Lower lobe of right lung (tissue), 2 donors: ENCODE measurements around the gene ADGRG6. TPM values are rescaled to one million over a fixed set of nuclear protein-coding genes. Genes with fewer than 3 reads are reported as not detected.

Experiments used
- ATAC-seq, 2 donors: fragments of 200-7000 bp; cut with Tn5 transposase; one replicate each; pipeline ENCODE4 v1.9.1; 2020 to 2022; ENCODE audit warnings: mild to moderate bottlenecking in 2 of 2, moderate library complexity in 2 of 2
- DNase-seq: peaks from one replicate; pipeline ENCODE4 v3.0.0-alpha.2; 2020
- H3K27ac ChIP-seq: fragments of 200-600 bp; one replicate; pipeline ENCODE4 v1.8.0; 2022
- H3K27me3 ChIP-seq: fragments of 200-600 bp; one replicate; pipeline ENCODE4 v1.8.0; 2022; ENCODE audit warnings: low read depth
- H3K36me3 ChIP-seq: fragments of 200-600 bp; one replicate; pipeline ENCODE4 v1.8.0; 2022; ENCODE audit warnings: mild to moderate bottlenecking
- H3K4me1 ChIP-seq: fragments of 200-600 bp; one replicate; pipeline ENCODE4 v1.8.0; 2022
- H3K4me3 ChIP-seq: fragments of 200-600 bp; one replicate; pipeline ENCODE4 v1.8.0; 2022; ENCODE audit warnings: mild to moderate bottlenecking
- H3K9me3 ChIP-seq: fragments of 200-600 bp; one replicate; pipeline ENCODE4 v1.8.0; 2022
- CTCF ChIP-seq: fragments of 200-600 bp; IDR thresholded peaks from one replicate; pipeline ENCODE4 v1.8.0; 2022; ENCODE audit warnings: antibody characterized with exemption, mild to moderate bottlenecking
- intact Hi-C: fragments of 100-400 bp; cut with DNase I; formaldehyde crosslinking; loops from one replicate; pipeline ENCODE4 v1.11.0; 2022
- total RNA-seq: library from RNA; stranded (reverse); fragmentation: NEBNext Ultra II Directional; extraction: Animal tissue kit (Norgen Biotek cat#: 25700); gene quantifications from one replicate; pipeline ENCODE4 v1.2.1, GENCODE V29; 2021
- donor health status: DM: no; HTN: yes; CAD: no; lungs with severe emphysema.

Gene ADGRG6
- total RNA-seq, 1 donor from 2014 or later: 35.7 TPM

DNA sequence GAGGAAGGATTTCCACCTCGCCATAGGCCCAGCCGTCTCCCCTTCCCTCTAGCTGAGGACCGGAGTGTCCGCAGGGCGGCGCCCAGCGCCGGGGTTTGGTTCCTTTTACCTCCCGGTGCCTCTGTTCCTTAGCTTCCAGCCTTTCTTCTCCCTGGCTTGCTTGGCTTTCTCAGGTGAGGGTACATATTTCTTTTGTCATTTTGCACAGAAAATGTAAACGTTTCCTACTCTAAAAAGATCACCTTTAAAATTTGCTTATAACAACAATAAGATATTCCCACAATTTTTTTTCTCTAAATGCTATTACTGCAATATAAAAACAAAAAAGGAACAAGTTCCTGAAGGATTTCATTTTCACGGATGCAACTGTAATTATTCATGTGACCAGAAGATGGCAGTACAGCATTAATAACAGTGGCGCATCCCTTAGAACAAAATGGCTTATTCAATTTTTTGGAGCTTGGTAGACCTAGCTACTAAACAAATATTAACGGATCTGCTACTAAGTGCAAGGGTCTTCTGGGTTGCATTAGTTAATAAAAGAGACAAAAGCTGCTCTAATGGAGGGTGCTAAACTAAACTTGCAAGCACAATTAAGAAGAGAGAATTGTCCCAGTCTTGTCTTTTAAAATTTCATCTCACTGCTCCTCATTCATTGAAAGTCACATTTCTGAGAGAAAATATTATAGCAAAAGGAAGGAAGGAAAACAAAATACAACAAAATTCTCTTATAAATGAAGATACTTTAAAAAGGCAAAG is 172.9 kb downstream of the ADGRG6 start:
- no peaks in the 10 kb centered on the region for H3K9me3 ChIP-seq
- H3K36me3 ChIP-seq: no peaks in the 10 kb centered on the region
- peak; percentile 83 for TF ChIP-seq CTCF
- H3K4me3 ChIP-seq: no peak overlapping the region
- DNase-seq: no peak
- peak; percentile 57 to 70 for ATAC-seq
- intact Hi-C loops: no loop called here
- no peaks in the 10 kb centered on the region for H3K4me1 ChIP-seq
- H3K27me3 ChIP-seq: no peaks in the 10 kb centered on the region
- no peak overlapping the region for H3K27ac ChIP-seq

DNA sequence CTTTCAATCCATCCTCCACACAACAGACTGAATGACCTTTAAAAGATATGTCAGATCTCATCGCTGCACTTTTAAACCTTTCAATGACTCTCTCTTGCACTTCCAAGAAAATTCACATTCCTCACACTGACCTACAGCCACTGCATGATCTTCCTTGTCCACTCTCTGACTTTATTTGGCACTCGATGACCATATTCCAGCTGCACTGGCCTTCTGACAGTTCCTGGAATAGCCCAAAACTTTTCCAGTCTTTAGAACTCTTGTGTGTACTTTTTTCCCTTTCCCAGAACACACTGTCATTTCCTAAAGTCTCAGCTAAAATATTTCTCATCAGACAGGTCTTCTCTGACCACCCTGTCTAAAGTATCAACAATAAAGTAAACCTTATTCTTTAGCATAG is 174.6 kb downstream of the ADGRG6 start:
- no peak overlapping the region for H3K27ac ChIP-seq

DNA sequence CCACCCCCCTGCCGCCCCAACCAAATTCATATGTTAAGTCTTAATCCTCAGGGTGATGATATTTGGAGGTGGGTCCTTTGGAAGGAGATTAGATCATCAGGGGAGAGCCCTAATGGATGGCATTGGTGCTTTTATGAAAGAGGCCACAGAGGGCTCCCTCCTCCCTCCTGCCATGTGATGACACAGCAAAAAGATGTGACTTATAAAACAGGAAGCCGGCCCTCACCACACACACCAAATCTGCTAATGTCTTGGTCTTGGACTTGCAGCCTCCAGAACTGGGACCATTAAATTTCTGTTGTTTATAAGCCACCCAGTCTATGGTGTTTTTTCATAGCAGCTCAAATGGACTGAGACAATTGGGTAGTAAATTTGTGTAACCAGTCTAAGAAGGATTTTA is 176.3 kb downstream of the ADGRG6 start:
- H3K27ac ChIP-seq: no peak overlapping the region
- intact Hi-C loops: no loop called here
- H3K27me3 ChIP-seq: no peaks in the 10 kb centered on the region
- no peak for TF ChIP-seq CTCF
- H3K36me3 ChIP-seq: no peaks in the 10 kb centered on the region
- H3K4me3 ChIP-seq: no peak overlapping the region
- no peak for ATAC-seq
- no peaks in the 10 kb centered on the region for H3K4me1 ChIP-seq
- no peaks in the 10 kb centered on the region for H3K9me3 ChIP-seq
- DNase-seq: peak; percentile 45

More for the DNA sequence above, 174.6 kb downstream of the ADGRG6 start:
- Histone ChIP-seq H3K36me3 (no peaks in the 10 kb centered on the region), H3K4me3 (no peak overlapping the region), H3K9me3 (no peaks in the 10 kb centered on the region), H3K27me3 (no peaks in the 10 kb centered on the region), H3K4me1 (no peaks in the 10 kb centered on the region)
- no peak for DNase-seq
- ATAC-seq: peak in 1 of 2 donors; percentile 42
- no peak for TF ChIP-seq CTCF
- intact Hi-C loops: no loop called here

- no peak for ATAC-seq
- Histone ChIP-seq H3K36me3 (no peaks in the 10 kb centered on the region), H3K27me3 (no peaks in the 10 kb centered on the region), H3K4me3 (no peak overlapping the region), H3K9me3 (no peaks in the 10 kb centered on the region), H3K27ac (no peak overlapping the region), H3K4me1 (no peaks in the 10 kb centered on the region)
- intact Hi-C loops: no loop called here
- DNase-seq: no peak
- no peak for TF ChIP-seq CTCF
Observed at GRCh38 chr6:142481466-142481865, 179.7 kb downstream of the ADGRG6 start.

DNA sequence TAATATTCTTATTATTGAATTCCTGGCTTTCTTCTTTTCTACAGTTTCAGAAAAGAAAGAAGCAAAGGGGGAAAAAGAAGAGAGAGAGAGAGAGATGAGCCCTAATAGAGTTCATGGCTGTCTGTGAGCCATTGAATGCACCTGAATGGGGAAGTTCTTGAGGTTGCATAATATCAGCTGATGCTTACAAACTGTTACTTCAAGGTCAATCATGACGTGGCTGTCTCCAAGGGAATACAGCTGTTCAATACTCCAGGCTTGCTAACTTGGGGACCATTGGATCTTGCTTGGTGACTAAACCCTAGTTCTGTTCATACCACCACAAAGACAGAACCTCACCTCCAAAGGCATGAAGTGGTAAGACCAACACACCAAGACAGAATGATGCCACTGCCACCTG is 180.4 kb downstream of the ADGRG6 start:
- DNase-seq: no peak
- no peak for TF ChIP-seq CTCF
- no peaks in the 10 kb centered on the region for H3K9me3 ChIP-seq
- no peak overlapping the region for H3K4me3 ChIP-seq
- H3K36me3 ChIP-seq: no peaks in the 10 kb centered on the region
- ATAC-seq: peak in 1 of 2 donors; percentile 30
- no peak overlapping the region for H3K27ac ChIP-seq
- no peaks in the 10 kb centered on the region for H3K4me1 ChIP-seq
- no peaks in the 10 kb centered on the region for H3K27me3 ChIP-seq
- intact Hi-C loops: no loop called here
